Measurements from ENCODE around the gene MACC1.

Gene MACC1

GRCh38 chr7:20203316-20203715, 13.9 kb downstream of the MACC1 start:
- no peak overlapping the region for H3K27ac ChIP-seq
- TF ChIP-seq, protein P1, sequence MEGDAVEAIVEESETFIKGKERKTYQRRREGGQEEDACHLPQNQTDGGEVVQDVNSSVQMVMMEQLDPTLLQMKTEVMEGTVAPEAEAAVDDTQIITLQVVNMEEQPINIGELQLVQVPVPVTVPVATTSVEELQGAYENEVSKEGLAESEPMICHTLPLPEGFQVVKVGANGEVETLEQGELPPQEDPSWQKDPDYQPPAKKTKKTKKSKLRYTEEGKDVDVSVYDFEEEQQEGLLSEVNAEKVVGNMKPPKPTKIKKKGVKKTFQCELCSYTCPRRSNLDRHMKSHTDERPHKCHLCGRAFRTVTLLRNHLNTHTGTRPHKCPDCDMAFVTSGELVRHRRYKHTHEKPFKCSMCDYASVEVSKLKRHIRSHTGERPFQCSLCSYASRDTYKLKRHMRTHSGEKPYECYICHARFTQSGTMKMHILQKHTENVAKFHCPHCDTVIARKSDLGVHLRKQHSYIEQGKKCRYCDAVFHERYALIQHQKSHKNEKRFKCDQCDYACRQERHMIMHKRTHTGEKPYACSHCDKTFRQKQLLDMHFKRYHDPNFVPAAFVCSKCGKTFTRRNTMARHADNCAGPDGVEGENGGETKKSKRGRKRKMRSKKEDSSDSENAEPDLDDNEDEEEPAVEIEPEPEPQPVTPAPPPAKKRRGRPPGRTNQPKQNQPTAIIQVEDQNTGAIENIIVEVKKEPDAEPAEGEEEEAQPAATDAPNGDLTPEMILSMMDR (conservative IDR thresholded peaks at IDR 0.05): no peak
- TF ChIP-seq ZFX (IDR thresholded peaks at IDR 0.05): no peak

DNA sequence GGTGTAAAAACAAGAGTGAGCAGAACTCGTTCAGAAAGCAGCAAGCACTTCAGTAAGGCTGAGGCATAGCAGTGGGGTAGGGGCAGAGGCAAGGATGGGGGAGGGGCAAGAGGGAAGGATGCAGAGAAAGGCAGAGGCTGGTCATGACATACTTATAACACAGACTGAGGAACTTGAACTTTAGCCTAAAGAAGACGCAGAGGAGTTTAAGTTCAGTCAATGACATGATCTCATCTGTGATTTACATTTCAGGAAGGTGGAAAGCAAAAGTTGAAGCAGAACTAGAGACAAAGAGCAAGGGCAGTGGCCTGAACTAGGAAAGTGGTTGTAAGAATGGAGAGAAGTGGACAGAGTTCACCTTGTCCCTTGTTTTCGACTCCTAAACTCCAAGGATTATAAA, 15.8 kb downstream of the MACC1 start:
- H3K27ac ChIP-seq: no peak overlapping the region

GRCh38 chr7:20200971-20201370, 16.2 kb downstream of the MACC1 start:
- TF ChIP-seq, protein P1 (conservative IDR thresholded peaks at IDR 0.05): no peak
- TF ChIP-seq ZFX (IDR thresholded peaks at IDR 0.05): no peak
- H3K27ac ChIP-seq: no peak overlapping the region

More for the DNA sequence above, 15.8 kb downstream of the MACC1 start:
- TF ChIP-seq ZFX (IDR thresholded peaks at IDR 0.05): no peak
- TF ChIP-seq, protein P1 (conservative IDR thresholded peaks at IDR 0.05): no peak

GRCh38 chr7:20200361-20200760, 16.8 kb downstream of the MACC1 start:
- H3K27ac ChIP-seq: no peak overlapping the region
- no peak for TF ChIP-seq ZFX (IDR thresholded peaks at IDR 0.05)
- TF ChIP-seq, protein P1 (conservative IDR thresholded peaks at IDR 0.05): no peak

- TF ChIP-seq, protein P1 (conservative IDR thresholded peaks at IDR 0.05): no peak
- no peak for TF ChIP-seq ZFX (IDR thresholded peaks at IDR 0.05)
- H3K27ac ChIP-seq: no peak overlapping the region
Observed at GRCh38 chr7:20199015-20199737, 18.0 kb downstream of the MACC1 start.

DNA sequence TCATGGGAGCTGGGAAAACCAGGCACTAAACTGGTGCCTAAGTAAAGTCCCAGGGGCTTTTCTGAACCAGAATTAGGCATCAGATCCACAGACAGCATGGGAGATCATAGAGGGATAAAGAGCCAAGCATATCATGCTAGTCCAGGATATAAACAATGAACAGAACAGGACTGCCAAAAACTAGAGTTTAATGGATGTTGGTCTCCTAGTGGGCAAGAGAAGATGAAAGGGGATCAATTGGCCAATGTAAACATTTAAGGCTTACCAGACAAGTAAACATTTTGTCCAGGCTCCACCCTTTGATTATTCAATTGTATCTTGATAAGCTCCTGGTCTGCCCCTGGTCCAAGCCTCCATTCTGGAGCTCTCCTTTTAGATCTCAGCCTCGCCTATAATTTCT, 18.9 kb downstream of the MACC1 start:
- no peak for TF ChIP-seq ZFX (IDR thresholded peaks at IDR 0.05)
- TF ChIP-seq, protein P1 (conservative IDR thresholded peaks at IDR 0.05): no peak
- no peak overlapping the region for H3K27ac ChIP-seq

DNA sequence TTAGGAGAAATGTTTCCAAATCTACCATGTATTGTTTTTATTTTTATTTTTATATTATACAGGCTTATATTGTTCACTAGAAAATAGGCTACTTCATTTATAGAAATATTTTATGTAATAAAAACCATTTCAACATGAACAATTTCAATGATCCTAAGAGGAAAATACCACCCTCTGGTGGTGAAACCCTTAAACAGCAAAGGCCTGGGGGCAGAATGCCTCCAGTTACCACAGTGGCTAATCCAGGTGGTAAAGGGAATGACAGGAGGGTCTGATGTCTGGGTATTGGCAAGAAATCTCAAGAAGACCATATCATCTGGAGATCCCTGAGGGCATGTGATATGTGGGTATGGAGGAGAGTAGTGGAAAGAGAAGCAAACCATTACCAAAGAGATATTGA, 19.3 kb downstream of the MACC1 start:
- no peak overlapping the region for H3K27ac ChIP-seq
- TF ChIP-seq, protein P1 (conservative IDR thresholded peaks at IDR 0.05): peak; percentile 65
- TF ChIP-seq ZFX (IDR thresholded peaks at IDR 0.05): no peak

Measured in C4-2B (cell line).